ENCODE data around the gene SLAMF9.

GRCh38 chr1:159951016-159951415, 3.0 kb downstream of the SLAMF9 start:
- no peak for TF ChIP-seq CTCF (IDR thresholded peaks at IDR 0.05)
- TF ChIP-seq POLR2AphosphoS5 (IDR thresholded peaks at IDR 0.05; ENCODE audit: low read depth, low read length), result no peak
- no peak for TF ChIP-seq REST (IDR thresholded peaks at IDR 0.05; ENCODE audit: insufficient read depth in 1 of 2, low read depth in 2 of 2, low read length in 1 of 2)
- no peak for TF ChIP-seq TCF7L2 (IDR thresholded peaks at IDR 0.05; ENCODE audit: low read depth, low read length)
- TF ChIP-seq SIN3A (IDR thresholded peaks at IDR 0.05; ENCODE audit: borderline replicate concordance, insufficient read depth, low read depth, low read length), result no peak
